Neural cell (in vitro differentiated cells): ENCODE measurements around the gene CDH5. TPM values are rescaled to one million over a fixed set of nuclear protein-coding genes. Genes with fewer than 3 reads are reported as not detected.

Source experiments
- H2AFZ ChIP-seq: fragments of 200-600, 300-800 bp; sonication (generic), shearing (Covaris generic); 2 replicates; pipeline ENCODE4 v1.6.0; 2014; ENCODE audit warnings: low read depth, mild to moderate bottlenecking, antibody characterized with exemption, low read length, moderate library complexity
- H3F3A ChIP-seq: fragments of 200-600 bp; shearing (Covaris generic); 2 replicates; pipeline ENCODE4 v1.6.1; 2016; ENCODE audit warnings: mild to moderate bottlenecking, moderate library complexity, mixed read lengths, antibody characterized with exemption, low read length; ENCODE audit not compliant: insufficient read depth, poor library complexity, severe bottlenecking
- H3K27ac ChIP-seq: fragments of 200-600, 300-800 bp; sonication (generic), shearing (Covaris generic); 2 replicates; pipeline ENCODE4 v1.5.1; 2014; ENCODE audit warnings: mild to moderate bottlenecking, low read length, moderate library complexity
- H3K27me3 ChIP-seq: fragments of 300-800, 200-600 bp; sonication (generic), shearing (Covaris generic); 2 replicates; pipeline ENCODE4 v1.6.0; 2014; ENCODE audit warnings: mild to moderate bottlenecking, low read depth, low read length, moderate library complexity; ENCODE audit not compliant: insufficient read depth
- H3K36me3 ChIP-seq: fragments of 300-800, 200-600 bp; sonication (generic), shearing (Covaris generic); 2 replicates; pipeline ENCODE4 v1.5.1; 2014; ENCODE audit warnings: mild to moderate bottlenecking, antibody characterized with exemption, low read length, moderate library complexity; ENCODE audit not compliant: insufficient read depth
- H3K4me2 ChIP-seq: fragments of 300-800, 200-600 bp; sonication (generic), shearing (Covaris generic); 2 replicates; pipeline ENCODE4 v1.6.0; 2014; ENCODE audit warnings: mild to moderate bottlenecking, low read length
- H3K4me3 ChIP-seq: fragments of 300-800, 200-600 bp; sonication (generic), shearing (Covaris generic); 2 replicates; pipeline ENCODE4 v1.5.1; 2014; ENCODE audit warnings: mild to moderate bottlenecking, low read length, moderate library complexity
- H3K79me2 ChIP-seq: fragments of 200-600 bp; shearing (Covaris generic); replicated peaks from 2 replicates; pipeline ENCODE4 v1.6.0; 2014; ENCODE audit warnings: mild to moderate bottlenecking, low read length, moderate library complexity; ENCODE audit not compliant: insufficient read depth
- H3K9ac ChIP-seq: fragments of 300-800, 200-600 bp; sonication (generic), shearing (Covaris generic); 2 replicates; pipeline ENCODE4 v1.6.1; 2016; ENCODE audit warnings: mild to moderate bottlenecking, low read length, mixed read lengths
- H3K9me2 ChIP-seq: fragments of 200-600 bp; shearing (Covaris generic); 2 replicates; pipeline ENCODE4 v1.6.1; 2016; ENCODE audit warnings: mild to moderate bottlenecking, low read length, mixed read lengths; ENCODE audit not compliant: insufficient read depth
- H3K9me3 ChIP-seq: fragments of 200-600, 300-800 bp; sonication (generic), shearing (Covaris generic); 2 replicates; pipeline ENCODE4 v1.6.1; 2016; ENCODE audit warnings: mild to moderate bottlenecking, mixed run types, low read length, moderate library complexity, mixed read lengths
- H4K20me1 ChIP-seq: fragments of 200-600 bp; shearing (Covaris generic); 2 replicates; pipeline ENCODE4 v1.6.1; 2016; ENCODE audit warnings: mild to moderate bottlenecking, mixed run types; ENCODE audit not compliant: insufficient read depth
- EP300 ChIP-seq: fragments of 450-650 bp; conservative IDR thresholded peaks from 2 replicates; pipeline ENCODE4 v1.6.1; 2014; ENCODE audit warnings: antibody characterized with exemption, mild to moderate bottlenecking, moderate library complexity; ENCODE audit not compliant: poor library complexity, severe bottlenecking
- EZH2 ChIP-seq: fragments of 200-600, 300-800 bp; shearing (Covaris generic), sonication (generic); IDR thresholded peaks from 2 replicates; pipeline ENCODE4 v1.6.1; 2014; ENCODE audit warnings: antibody characterized with exemption, low read length, borderline replicate concordance, mild to moderate bottlenecking; ENCODE audit not compliant: insufficient read depth, poor library complexity, severe bottlenecking
- MXI1 ChIP-seq: fragments of 450-650 bp; conservative IDR thresholded peaks from 2 replicates; pipeline ENCODE4 v1.6.1; 2014; ENCODE audit warnings: antibody characterized with exemption, mild to moderate bottlenecking; ENCODE audit not compliant: poor library complexity, severe bottlenecking
- POLR2AphosphoS5 ChIP-seq: IDR thresholded peaks from 2 replicates; pipeline ENCODE4 v1.6.1; 2012
- RAD21 ChIP-seq: fragments of 450-650 bp; conservative IDR thresholded peaks from 2 replicates; pipeline ENCODE4 v1.6.1; 2014; ENCODE audit warnings: antibody characterized with exemption, mild to moderate bottlenecking, moderate library complexity
- REST ChIP-seq: IDR thresholded peaks from 2 replicates; pipeline ENCODE4 v1.6.1; 2012; ENCODE audit warnings: borderline replicate concordance
- SMC3 ChIP-seq: fragments of 450-650 bp; conservative IDR thresholded peaks from 2 replicates; pipeline ENCODE4 v1.6.1; 2014; ENCODE audit warnings: antibody characterized with exemption, mild to moderate bottlenecking, moderate library complexity; ENCODE audit not compliant: poor library complexity
- TAF1 ChIP-seq: IDR thresholded peaks from 2 replicates; pipeline ENCODE4 v1.6.1; 2012; ENCODE audit warnings: low read depth
- polyA plus RNA-seq: library from polyadenylated mRNA; depleted of rRNA; stranded (reverse); fragments of >200 nt; gene quantifications from 2 replicates; pipeline ENCODE4 v1.2.3, GENCODE V29; 2014
- TF ChIP-seq, protein P1 (sequence below): fragments of 450-650 bp; IDR thresholded peaks from 2 replicates; pipeline ENCODE4 v1.5.1; 2014; ENCODE audit warnings: antibody characterized with exemption, mild to moderate bottlenecking, moderate library complexity; ENCODE audit not compliant: poor library complexity, severe bottlenecking

Gene CDH5
- polyA plus RNA-seq, 1 donor from 2014 or later = not detected

- no peak overlapping the region for H3K4me3 ChIP-seq
- H3K27me3 ChIP-seq = no peaks in the 10 kb centered on the region
- H4K20me1 ChIP-seq = no peaks in the 10 kb centered on the region
- TF ChIP-seq SMC3 = no peak
- TF ChIP-seq, protein P1, sequence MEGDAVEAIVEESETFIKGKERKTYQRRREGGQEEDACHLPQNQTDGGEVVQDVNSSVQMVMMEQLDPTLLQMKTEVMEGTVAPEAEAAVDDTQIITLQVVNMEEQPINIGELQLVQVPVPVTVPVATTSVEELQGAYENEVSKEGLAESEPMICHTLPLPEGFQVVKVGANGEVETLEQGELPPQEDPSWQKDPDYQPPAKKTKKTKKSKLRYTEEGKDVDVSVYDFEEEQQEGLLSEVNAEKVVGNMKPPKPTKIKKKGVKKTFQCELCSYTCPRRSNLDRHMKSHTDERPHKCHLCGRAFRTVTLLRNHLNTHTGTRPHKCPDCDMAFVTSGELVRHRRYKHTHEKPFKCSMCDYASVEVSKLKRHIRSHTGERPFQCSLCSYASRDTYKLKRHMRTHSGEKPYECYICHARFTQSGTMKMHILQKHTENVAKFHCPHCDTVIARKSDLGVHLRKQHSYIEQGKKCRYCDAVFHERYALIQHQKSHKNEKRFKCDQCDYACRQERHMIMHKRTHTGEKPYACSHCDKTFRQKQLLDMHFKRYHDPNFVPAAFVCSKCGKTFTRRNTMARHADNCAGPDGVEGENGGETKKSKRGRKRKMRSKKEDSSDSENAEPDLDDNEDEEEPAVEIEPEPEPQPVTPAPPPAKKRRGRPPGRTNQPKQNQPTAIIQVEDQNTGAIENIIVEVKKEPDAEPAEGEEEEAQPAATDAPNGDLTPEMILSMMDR = no peak
- no peak for TF ChIP-seq POLR2AphosphoS5
- TF ChIP-seq REST = no peak
- TF ChIP-seq TAF1 = no peak
- TF ChIP-seq EP300 = no peak
- no peak for TF ChIP-seq MXI1
- no peak for TF ChIP-seq RAD21
- TF ChIP-seq EZH2 = no peak
- H2AFZ ChIP-seq = no peak overlapping the region
- no peak overlapping the region for H3K27ac ChIP-seq
- no peak overlapping the region for H3K4me2 ChIP-seq
- H3K9ac ChIP-seq = no peak overlapping the region
- no peaks in the 10 kb centered on the region for H3K79me2 ChIP-seq
- no peaks in the 10 kb centered on the region for H3K36me3 ChIP-seq
- no peaks in the 10 kb centered on the region for H3F3A ChIP-seq
- no peaks in the 10 kb centered on the region for H3K9me3 ChIP-seq
- no peaks in the 10 kb centered on the region for H3K9me2 ChIP-seq
These were observed 5.8 kb downstream of the CDH5 start for GRCh38 chr16:66372078-66372897.

DNA sequence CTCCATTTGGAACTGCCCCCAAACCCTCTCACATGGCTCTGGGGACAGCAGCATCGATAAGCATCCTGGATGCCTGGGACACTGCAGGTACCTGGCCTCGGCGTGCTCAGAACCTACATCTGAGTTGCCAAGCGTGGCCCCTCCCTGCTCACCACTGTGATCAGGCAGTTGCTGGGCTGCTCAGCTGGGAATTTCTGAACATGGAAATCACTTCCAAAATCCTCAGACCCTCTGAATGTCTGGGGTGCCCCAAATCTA, 6.3 kb downstream of the CDH5 start:
- no peaks in the 10 kb centered on the region for H4K20me1 ChIP-seq
- no peak for TF ChIP-seq MXI1
- TF ChIP-seq EP300 = no peak
- no peak for TF ChIP-seq TAF1
- TF ChIP-seq REST = no peak
- no peak for TF ChIP-seq RAD21
- TF ChIP-seq POLR2AphosphoS5 = no peak
- TF ChIP-seq, protein P1 = no peak
- no peak for TF ChIP-seq EZH2
- no peak for TF ChIP-seq SMC3
- H3K27me3 ChIP-seq = no peaks in the 10 kb centered on the region
- no peaks in the 10 kb centered on the region for H3K9me3 ChIP-seq
- no peaks in the 10 kb centered on the region for H3K79me2 ChIP-seq
- no peaks in the 10 kb centered on the region for H3K9me2 ChIP-seq
- H2AFZ ChIP-seq = no peak overlapping the region
- no peaks in the 10 kb centered on the region for H3K36me3 ChIP-seq
- H3F3A ChIP-seq = no peaks in the 10 kb centered on the region
- no peak overlapping the region for H3K27ac ChIP-seq
- H3K4me2 ChIP-seq = no peak overlapping the region
- H3K4me3 ChIP-seq = no peak overlapping the region
- no peak overlapping the region for H3K9ac ChIP-seq
